HG03460 (cell line): Measurements from ENCODE around the gene SAMD15.
"Not testable (repeated sequence)": the region's sequence is repeated elsewhere in the genome, so short reads cannot be mapped to it uniquely, and the experiment has no call there.

Source experiments
- ATAC-seq: cut with Tn5 transposase; IDR thresholded peaks from one replicate; pipeline ENCODE4 v1.9.1; 2021; ENCODE audit not compliant: unreplicated experiment

Gene SAMD15

DNA sequence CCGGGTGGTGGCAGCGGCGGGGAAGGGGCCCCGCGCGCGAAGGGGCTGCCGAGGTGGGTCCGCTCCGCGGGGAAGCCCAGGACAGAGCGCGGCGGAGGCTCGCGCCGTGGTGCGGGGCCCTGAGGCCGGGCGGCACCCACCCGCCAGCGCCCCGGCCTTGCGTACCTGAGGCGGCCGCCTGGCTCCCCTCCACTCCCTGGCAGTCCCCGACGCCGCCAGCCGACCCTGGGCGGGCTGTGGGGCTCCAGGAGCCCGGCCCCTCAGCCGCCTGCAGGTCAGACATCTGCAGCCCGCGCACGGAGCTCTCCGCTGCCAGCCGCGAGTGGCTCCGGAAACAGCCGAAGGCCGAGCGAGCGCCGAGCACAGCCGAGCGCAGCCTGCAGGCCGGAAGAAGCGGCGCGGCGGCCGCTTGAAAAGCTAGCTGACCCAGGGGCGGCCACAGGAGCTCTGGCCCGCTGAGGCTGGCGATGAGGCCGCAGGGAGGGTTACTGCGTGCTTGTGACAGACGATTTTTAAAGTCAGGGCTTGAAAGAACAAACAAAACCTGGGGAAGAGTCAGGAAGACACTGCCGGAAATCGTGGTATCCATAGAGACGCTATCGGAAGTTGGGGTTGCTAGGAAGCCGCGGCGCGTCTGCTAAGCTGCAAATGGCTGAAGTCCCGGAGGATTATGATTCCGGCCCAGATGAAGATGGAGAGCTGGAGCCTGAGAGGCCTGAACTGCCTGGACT lies at the start of gene SAMD15, which contains the start of gene TMED8:
Gene SAMD15, plus strand, starts transcription at position 609 of the 731 bp plus-strand sequence. Its CDS starts 40 bp downstream, at position 649.
Gene TMED8, minus strand, starts transcription at position 324 of the 731 bp plus-strand sequence. Its CDS starts 41 bp downstream, at position 283.
- peak; percentile 83 for ATAC-seq

DNA sequence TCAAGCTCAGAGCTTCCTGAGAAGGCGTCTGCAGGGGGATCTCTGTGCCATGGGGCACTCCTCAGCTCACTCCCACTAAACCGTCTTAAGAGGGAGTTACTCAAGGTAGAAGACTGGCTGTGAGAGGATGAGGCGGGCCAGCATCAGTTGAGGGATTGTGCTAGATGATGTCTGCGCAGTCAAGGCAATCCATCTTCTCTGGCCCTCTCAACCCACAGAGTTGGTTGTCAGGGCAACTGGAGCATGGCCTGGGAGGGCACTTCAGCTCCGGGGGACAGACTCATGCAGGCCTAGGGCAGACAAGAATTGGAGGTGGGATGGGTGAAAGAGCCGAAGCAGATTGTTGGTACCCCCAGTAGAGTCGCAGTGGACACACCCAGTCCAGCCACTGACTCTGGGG lies 47.3 kb upstream of the SAMD15 start:
- no peak for ATAC-seq

DNA sequence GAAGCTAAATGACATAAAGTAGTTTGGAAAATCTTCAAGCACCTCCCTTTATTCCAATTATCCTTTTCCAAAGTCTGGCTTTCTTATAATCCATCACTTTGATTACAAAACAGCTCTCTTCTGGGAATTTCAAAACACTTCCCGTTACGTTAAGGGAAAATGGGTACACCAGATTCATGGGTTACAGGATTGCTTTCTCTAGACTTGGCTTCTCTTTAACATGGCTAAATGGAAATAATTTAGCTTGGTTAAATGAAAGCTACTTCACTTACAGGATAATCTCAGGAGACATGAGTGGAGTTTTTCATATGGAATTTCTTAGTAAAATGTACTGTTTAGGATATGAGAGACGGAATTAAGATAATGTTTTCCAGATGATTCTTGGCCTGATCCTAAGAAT lies 41.6 kb upstream of the SAMD15 start:
- ATAC-seq: no peak

DNA sequence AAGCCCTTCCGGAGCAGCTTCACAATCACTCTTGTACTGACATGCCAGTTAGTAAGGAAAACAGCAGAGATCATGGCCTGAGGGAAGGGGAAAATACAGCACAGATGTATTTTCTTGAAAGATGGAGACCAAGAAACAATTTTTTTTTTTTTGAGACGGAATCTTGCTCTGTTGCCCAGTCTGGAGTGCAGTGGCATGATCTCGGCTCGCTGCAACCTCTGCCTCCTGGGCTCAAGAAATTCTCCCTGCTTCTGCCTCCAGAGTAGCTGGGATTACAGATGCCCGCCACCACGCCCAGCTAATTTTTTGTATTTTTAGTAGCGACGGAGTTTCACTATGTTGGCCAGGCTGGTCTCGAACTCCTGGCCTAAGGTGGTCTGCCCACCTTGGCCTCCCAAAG lies 39.9 kb upstream of the SAMD15 start:
- ATAC-seq: not testable (repeated sequence)

DNA sequence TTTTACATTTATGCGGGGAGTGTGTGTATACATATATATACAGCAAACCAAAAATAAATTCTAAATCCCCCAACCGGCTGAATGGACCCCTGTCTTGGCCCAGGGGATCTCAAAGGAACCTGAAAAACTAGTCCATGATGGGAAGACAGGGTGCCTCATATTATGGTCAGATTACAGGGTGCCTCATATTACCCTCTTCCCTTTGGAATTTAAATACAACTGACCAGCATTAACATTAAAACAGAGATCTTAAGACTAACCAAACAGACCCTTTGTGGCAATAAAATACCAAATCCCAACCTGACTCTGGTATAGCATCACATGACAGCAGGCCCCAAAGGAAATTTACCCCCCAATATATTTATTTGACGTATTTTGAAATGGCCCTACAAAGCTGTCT lies 39.3 kb upstream of the SAMD15 start:
- no peak for ATAC-seq

DNA sequence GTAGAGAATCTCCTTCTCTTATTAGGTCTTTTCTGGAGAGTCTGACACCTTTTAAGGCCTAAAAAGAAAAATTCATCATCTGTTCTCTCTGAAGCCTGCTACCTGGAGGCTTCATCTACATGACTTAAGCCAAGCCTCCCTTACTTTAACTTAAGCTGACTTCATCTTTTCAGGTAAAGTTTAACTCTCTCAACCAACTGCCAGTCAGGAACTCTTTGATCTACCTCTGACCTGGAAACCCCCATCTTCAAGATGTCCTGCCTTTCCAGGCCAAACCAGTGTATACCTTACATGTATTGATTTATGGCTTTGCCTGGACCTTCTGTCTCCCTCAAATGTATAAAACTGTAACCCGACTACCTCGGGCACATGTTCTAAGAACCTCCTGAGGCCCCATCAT lies 38.9 kb upstream of the SAMD15 start:
- ATAC-seq: no peak

DNA sequence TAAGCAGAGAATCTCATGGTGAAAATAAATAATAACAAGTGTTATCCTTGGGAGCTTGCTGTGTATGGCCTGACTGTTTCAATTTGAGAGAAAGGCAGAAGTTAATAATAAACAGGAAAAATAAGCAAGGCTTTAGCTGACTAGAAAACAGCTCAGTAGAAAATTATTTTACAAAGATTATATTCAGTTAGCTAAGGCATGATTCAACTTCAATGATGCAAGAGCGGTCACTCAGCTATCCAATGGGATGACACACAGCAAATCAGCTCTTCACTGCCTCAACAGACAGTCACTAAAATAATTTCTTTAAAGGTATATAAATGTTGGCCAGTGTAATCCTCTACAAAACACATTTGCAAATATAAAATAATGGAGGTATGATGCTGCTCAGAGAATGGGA lies 37.8 kb upstream of the SAMD15 start:
- no peak for ATAC-seq

DNA sequence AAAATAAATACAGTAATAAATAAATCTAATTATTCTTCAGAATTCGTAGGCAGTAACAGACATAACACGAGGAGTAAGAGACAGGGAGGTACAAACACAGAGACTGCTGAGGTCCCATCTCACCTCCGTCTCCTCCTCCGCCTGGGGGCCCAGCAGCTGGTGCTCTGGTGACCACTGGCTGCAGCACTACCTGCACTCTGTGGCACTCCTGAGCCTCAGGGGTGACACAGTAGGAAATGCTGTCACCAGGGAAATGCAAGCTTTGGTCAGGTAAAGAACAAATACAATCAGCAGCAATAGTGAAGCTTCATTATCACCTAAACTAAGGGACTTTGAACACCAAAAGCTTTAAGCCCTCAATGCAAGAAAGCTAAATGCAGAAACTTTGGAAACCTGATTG lies 36.8 kb upstream of the SAMD15 start:
- ATAC-seq: no peak

DNA sequence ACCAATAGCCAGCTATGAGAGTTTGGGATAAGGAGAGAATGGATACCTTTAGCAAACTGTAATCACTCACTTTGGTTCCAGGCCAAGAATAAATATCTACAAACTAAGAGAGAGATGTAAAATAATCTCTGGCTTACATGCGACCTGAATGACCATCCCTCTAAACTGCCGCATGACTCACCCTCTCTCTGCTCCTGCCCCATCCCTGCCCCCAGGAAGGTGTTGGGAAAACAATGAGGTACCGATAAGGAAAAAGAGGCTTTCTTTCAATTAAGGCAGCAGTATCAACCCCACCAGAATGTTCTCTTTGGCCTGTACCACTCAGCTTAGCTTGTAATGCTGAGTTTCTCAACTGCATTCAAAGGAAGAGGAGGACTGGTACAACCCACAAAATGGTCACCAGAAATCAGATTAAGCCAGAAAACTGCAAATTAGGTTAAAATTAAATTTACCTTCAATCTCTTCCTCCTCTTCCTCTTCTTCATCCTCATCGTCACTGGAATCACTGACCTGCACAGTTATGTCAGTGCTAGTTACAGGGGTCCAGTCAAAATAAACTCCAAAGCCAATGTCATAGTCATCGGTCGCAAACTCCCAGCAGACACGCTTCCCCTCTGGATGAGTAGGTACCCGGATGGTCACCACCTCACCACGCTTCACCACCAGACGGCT lies 34.3 kb upstream of the SAMD15 start:
- no peak for ATAC-seq

DNA sequence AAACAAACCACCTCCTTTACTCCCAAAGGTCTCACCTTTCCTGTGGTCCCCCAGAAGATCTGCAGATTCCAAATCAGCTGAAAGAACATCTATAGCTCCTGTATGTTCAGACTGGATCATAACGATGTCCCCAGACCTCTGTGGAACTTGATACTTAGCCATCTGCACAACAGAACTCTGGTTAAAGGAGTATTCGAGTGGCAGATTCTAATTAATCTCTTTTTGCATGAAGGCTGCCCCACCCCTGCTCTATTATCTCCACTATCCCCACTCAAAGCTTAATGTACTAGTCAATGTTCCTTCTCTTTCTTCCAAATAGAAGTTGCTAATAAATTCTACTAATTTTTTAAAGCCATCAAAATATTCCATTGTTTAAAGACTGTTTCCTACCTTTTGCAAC lies 33.5 kb upstream of the SAMD15 start:
- ATAC-seq: no peak

DNA sequence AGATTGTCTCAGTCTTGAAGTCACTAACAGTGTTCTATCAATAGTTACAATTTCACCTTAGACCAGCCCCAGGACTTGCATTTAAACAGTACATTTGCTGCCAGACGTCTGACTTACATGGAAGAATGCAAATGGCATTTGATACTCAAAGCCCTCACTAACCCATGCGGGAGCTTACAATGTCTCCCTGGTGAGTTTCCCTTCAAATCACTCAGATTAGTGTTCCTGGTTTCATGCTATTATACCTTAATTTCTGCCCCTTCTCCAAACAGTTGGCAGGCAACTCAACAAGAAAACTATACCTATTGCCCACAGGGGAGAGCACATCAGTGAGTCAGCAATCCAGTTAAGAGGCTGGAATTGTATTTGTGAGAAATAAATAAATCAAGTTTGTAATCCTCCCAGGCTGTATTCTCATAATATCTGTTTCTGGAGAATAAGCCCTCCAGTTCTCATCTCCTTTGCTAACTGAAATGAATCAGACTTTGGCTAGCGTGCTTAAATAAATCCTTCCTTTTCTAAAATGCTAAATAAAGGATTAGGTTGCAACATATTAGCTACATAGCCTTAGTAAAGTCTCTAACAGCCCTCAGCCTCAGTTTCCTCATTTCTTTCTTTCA lies 32.7 kb upstream of the SAMD15 start:
- ATAC-seq: no peak

DNA sequence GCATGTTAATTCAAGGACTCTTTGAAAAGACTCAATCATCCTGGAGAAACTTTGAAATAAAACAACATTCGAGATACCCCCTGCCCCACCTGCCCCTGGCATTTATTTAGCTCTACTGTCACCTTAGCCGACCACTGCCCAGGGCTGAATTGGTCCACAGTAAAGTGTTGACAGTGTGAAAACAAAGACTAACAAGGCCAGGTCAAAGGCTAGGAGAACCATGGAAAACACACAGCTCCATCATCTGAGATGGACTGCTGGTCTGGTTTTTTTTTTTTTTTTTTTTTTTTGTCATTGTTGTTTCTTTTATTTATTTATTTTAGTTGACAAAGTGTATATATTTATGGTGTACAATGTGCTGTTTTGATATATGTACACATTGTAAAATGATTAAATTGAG lies 30.7 kb upstream of the SAMD15 start:
- ATAC-seq: no peak

DNA sequence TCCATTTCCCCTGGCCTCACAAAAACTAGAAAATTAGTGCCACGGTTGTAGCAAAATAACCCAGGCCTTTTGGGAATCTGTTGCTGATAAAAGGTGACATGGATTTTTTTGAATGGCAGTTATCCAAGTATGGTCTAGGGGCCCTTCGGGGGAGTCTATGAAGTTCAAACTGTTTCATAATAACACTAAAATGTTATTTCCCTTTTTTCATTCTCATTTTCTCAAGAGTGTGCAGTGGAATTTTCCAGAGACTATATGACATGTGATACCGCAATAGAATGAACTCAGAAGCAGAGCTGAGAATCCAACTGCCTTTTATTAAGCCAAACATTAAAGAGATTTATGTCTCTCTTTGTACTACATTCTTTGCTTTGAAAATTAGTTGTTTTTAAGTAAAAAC lies 29.4 kb upstream of the SAMD15 start:
- no peak for ATAC-seq

DNA sequence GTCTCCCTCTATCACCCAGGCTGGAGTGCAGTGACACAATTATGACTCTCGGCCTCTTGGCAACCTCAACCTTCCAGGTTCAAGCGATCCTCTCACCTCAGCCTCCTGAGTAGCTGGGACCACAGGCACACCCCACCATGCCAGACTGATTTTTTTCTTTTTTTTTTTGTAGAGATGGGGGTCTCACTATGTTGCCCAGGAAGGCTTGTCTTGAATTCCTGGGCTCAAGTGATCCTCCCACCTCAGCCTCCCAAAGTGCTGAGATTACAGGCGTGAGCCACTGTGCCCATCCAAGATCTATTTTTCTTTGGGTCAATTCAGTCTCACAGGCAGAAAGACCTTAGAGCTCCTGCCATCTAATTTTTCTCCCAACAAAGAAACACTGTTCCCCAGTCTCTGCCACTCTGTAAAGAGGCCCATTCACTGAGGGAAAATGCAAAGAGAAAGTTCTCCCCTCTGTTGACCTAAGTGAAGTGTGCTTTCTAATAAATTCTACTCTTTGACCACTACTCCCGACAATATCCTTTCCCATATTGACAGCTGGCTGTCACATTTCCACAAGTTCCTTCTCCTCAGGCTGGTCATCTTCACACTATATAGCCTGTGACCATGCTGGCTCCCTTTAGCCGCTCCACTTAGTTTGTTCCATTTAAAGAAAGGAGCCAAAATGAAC lies 23.6 kb upstream of the SAMD15 start:
- ATAC-seq: no peak

DNA sequence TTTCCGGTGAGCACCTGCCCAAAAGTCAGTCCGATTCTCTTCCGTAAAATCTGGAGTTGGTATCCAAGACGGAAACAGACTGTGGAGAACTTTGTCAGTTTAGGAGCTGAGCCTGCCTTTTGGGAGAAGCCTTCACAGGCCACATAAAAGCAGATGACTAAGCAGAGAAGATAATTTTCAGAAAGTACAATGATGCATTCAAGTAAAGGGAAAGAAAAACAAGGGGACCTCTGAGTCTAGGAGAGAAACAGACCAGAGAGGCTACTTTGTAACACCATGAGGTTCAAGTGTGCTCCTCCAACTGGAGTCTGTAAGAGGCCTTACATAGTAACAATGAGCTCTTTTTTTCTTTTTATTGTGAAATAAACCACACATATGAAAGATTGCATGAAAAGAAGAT lies 21.4 kb upstream of the SAMD15 start:
- no peak for ATAC-seq

DNA sequence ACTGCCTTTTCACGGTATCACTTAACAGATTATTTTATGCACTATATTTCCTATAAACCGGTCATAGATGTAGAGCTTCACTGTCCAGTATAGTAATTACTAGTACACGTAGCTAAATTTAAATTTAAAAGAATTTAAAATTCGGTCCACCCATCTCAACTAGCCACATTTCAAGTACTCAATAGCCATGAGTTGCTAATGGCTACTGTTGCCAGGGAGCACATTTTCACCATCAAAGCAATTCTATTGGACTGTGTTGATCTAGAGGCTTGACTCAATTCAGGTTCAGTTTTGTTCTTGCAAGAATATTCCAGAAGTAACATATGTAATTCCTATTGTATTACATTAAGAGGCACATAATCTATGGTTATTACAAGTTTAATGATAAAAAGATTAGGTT lies 20.3 kb upstream of the SAMD15 start:
- ATAC-seq: no peak

DNA sequence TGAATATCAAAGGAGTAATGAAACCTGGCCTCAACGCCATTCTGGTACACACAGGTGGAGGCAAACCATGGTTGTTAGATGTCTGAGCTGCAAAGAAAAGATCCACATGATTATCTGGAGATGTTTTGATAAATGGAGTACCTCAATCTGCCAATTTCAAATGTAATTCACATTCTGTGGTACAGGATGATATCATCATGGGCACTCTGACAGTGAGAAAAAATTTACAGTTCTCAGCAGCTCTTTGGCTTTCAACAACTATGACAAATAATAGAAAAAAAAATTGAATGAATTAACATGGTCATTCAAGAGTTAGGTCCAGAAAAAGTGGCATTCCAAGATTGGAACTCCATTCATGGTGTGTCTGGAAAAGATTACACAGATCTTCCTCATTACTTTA lies 17.6 kb upstream of the SAMD15 start:
- ATAC-seq: no peak

DNA sequence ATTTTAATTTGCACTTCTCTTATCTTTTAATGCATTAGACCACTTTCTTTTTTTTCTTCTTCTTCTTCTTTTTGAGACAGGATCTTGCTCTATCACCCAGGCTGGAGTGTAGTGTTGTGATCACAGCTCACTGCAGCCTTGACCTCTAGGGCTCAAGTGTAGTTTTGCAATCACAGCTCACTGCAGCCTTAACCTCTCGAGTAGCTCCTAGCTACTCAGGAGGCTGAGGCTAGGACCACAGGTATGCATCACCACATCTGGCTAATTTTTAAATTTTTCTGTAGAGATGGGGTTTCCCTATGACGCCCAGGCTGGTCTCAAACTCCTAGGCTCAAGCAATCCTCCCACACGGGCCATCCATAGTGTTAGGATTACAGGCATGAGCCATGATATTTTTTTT lies 13.0 kb upstream of the SAMD15 start:
- no peak for ATAC-seq

DNA sequence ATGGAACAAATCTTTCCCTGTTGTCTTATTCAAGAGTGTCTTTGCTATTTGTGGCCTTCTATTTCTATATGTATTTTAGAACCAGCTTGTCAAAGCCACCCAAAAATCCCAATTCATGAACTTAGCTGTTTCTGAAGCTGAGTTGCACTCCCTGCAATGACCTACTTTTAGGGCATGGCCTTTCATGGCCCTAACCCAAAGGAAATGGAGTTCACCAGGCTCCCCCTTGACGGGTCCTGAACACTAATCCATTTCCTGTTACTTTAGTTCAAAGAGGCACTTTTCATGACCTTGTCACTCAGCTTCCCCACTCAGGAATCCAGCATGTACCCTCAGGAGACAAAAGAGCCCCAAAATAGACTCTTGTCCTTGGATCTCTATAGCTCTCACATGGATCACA lies 7.9 kb upstream of the SAMD15 start:
- no peak for ATAC-seq

DNA sequence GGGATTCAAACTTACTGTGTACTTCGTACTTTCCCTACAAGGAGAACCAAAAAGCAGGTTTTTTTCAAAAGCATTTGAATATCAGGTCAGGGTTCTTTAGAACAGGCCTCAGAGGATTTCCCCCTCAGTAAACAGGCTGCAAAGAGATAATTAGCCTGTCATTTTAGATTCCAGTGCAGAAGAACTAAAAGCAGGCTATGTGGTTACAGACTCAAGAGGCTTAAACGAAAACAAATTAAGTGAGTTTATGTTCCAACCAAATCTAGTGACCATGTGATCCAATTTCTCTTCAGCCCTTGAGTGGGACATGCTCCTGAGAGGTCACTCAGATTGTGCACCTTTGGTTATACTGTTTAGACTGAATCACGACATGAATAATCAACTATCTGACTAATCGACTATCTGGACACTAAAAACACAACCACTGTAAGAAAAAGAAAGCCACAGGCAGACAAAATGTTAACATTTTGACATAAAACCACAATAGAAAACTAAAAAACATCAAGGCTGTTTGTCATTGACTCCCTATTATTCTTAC lies 4.8 kb upstream of the SAMD15 start:
- ATAC-seq: peak; percentile 39

DNA sequence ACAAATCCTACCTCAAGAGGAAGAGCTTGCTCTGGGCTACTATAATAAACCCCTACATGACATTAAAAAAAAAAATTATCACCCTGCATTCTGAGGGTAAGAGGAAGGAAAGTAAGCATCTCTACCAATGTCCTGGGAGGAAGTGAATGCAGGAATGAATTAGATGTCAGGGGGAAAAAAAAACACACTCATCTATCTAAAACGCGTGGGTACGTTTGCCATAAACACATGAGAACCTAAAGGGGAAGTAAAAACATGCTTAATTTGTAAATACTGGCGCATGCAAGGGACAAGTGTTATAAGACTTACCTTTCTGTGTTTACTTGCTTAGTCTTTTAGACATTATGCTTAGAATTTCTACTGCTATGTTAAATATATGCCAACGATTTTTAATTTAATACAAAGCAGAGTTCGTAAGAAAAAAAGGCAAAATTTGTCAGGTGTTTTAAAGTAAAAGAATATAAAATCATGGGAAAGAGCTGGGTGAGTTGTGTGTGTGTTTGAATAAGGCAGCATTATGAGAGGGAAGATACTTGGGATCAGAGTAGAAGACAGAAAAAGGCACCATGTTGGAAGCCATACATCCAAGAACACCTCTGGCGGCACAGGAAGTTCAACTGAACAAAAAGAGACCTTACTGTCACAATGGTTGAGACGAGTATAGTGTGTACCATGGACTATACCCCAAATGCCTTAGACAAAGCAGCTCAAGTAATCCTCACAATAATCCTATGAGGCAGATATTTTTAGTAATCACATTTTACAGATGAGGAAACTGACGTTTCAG lies 1.8 kb upstream of the SAMD15 start:
- ATAC-seq: no peak
